Trophoblast cell (in vitro differentiated cells and primary cell): Measurements from ENCODE around the gene TAF6.

Experiments
- DNase-seq, 2 donors: peaks; one replicate each; pipeline ENCODE4 v3.0.0-alpha.2; 2016
- H2AFZ ChIP-seq: 2 replicates; pipeline ENCODE4 v1.6.1; 2013; ENCODE audit warnings: low read length, moderate library complexity, mild to moderate bottlenecking; ENCODE audit not compliant: insufficient read depth, poor library complexity
- H2AK5ac ChIP-seq: 2 replicates; pipeline ENCODE4 v1.6.1; 2013; ENCODE audit warnings: mild to moderate bottlenecking, low read length
- H2BK120ac ChIP-seq: 2 replicates; pipeline ENCODE4 v1.6.1; 2013; ENCODE audit warnings: low read length, mild to moderate bottlenecking, moderate library complexity; ENCODE audit not compliant: insufficient read depth, poor library complexity
- H2BK12ac ChIP-seq: 2 replicates; pipeline ENCODE4 v1.6.1; 2013; ENCODE audit warnings: mild to moderate bottlenecking, low read length, moderate library complexity
- H2BK5ac ChIP-seq: 2 replicates; pipeline ENCODE4 v1.6.1; 2013; ENCODE audit warnings: low read length, low read depth, moderate library complexity, mild to moderate bottlenecking; ENCODE audit not compliant: poor library complexity
- H3K14ac ChIP-seq: 2 replicates; pipeline ENCODE4 v1.6.1; 2013; ENCODE audit warnings: mild to moderate bottlenecking, low read length
- H3K18ac ChIP-seq: 2 replicates; pipeline ENCODE4 v1.6.1; 2013; ENCODE audit warnings: mild to moderate bottlenecking, low read length
- H3K23ac ChIP-seq: 2 replicates; pipeline ENCODE4 v1.6.1; 2013; ENCODE audit warnings: low read length
- H3K27ac ChIP-seq: 2 replicates; pipeline ENCODE4 v1.5.1; 2013; ENCODE audit warnings: low read depth, mild to moderate bottlenecking, inconsistent platforms, low read length, moderate library complexity
- H3K27me3 ChIP-seq: 2 replicates; pipeline ENCODE4 v1.6.1; 2013; ENCODE audit warnings: inconsistent platforms, mild to moderate bottlenecking, low read length, moderate library complexity; ENCODE audit not compliant: insufficient read depth
- H3K36me3 ChIP-seq, 2 experiments: 1 replicate in 1 of 2; 2 replicates in 1 of 2; pipeline ENCODE4 v1.6.1; 2013; ENCODE audit warnings: low read length in 2 of 2, mild to moderate bottlenecking in 2 of 2, moderate library complexity in 1 of 2; ENCODE audit not compliant: insufficient read depth in 2 of 2, control insufficient read depth in 1 of 2
- H3K4ac ChIP-seq: 2 replicates; pipeline ENCODE4 v1.6.1; 2013; ENCODE audit warnings: low read depth, mild to moderate bottlenecking, low read length, moderate library complexity
- H3K4me1 ChIP-seq, 2 experiments: 1 replicate in 1 of 2; 2 replicates in 1 of 2; pipeline ENCODE4 v1.6.1; 2013; ENCODE audit warnings: low read length in 2 of 2, mild to moderate bottlenecking in 2 of 2, moderate library complexity in 1 of 2; ENCODE audit not compliant: insufficient read depth in 2 of 2, control insufficient read depth in 1 of 2
- H3K4me2 ChIP-seq: 2 replicates; pipeline ENCODE4 v1.6.1; 2013; ENCODE audit warnings: inconsistent platforms, mild to moderate bottlenecking, low read length, moderate library complexity
- H3K4me3 ChIP-seq: 2 replicates; pipeline ENCODE4 v1.5.1; 2013; ENCODE audit warnings: mild to moderate bottlenecking, low read depth, low read length, inconsistent platforms
- H3K79me1 ChIP-seq: one replicate; pipeline ENCODE4 v1.6.1; 2013; ENCODE audit warnings: low read length
- H3K79me2 ChIP-seq: 2 replicates; pipeline ENCODE4 v1.6.1; 2013; ENCODE audit warnings: low read length, mild to moderate bottlenecking; ENCODE audit not compliant: control insufficient read depth, insufficient read depth, poor library complexity
- H3K9ac ChIP-seq: 2 replicates; pipeline ENCODE4 v1.6.1; 2013; ENCODE audit warnings: mild to moderate bottlenecking, low read length
- H3K9me3 ChIP-seq: 2 replicates; pipeline ENCODE4 v1.6.1; 2013; ENCODE audit warnings: low read depth, mild to moderate bottlenecking, control low read depth, inconsistent platforms, low read length; ENCODE audit not compliant: insufficient read depth
- H4K12ac ChIP-seq: 2 replicates; pipeline ENCODE4 v1.6.1; 2013; ENCODE audit warnings: low read depth, mild to moderate bottlenecking, low read length, moderate library complexity
- H4K8ac ChIP-seq: 2 replicates; pipeline ENCODE4 v1.6.1; 2013; ENCODE audit warnings: low read depth, mild to moderate bottlenecking, low read length, moderate library complexity
- H4K91ac ChIP-seq: one replicate; pipeline ENCODE4 v1.6.1; 2013; ENCODE audit warnings: low read depth, mild to moderate bottlenecking, low read length, moderate library complexity
- WGBS: extraction: QIAGEN DNeasy Blood & Tissue Kit; methylation state at CpG from one replicate; pipeline ENCODE4 v1.1.7; 2013; ENCODE audit warnings: missing lambda C conversion rate; ENCODE audit not compliant: insufficient read length, insufficient coverage; ENCODE audit errors: extremely low coverage; 5-methylcytosine and 5-hydroxymethylcytosine counted together

Gene TAF6

GRCh38 chr7:100126239-100126930, 7.2 kb upstream of the TAF6 start:
- WGBS: no CpG with 5 or more reads among the region's 29 CpGs

DNA sequence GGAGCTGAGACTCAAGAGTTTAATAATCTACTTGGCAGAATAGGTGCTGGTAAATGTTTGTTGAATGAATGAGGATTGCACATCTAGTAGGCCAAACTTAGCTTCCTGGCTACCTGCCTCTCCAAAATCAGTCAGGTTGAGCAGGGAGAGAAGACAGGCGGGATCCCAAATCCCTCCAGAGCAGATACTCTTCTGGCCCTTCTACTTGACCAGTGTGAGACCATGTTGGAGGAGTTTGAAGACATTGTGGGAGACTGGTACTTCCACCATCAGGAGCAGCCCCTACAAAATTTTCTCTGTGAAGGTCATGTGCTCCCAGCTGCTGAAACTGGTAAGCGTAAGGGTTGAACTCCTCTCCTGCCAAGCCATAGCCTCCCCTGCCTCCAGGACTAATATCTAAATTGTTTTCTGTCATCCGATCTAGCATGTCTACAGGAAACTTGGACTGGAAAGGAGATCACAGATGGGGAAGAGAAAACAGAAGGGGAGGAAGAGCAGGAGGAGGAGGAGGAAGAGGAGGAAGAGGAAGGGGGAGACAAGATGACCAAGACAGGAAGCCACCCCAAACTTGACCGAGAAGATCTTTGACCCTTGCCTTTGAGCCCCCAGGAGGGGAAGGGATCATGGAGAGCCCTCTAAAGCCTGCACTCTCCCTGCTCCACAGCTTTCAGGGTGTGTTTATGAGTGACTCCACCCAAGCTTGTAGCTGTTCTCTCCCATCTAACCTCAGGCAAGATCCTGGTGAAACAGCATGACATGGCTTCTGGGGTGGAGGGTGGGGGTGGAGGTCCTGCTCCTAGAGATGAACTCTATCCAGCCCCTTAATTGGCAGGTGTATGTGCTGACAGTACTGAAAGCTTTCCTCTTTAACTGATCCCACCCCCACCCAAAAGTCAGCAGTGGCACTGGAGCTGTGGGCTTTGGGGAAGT, 5.4 kb upstream of the TAF6 start:
- no peak overlapping the region for H2BK12ac ChIP-seq
- no CpG with 5 or more reads among the region's 4 CpGs for WGBS
- H3K4me1 ChIP-seq: peaks cover 7 to 21% of the 10 kb centered on the region in 2 experiments
- H3K23ac ChIP-seq: no peak overlapping the region
- H3K36me3 ChIP-seq: no peaks in the 10 kb centered on the region
- no peak overlapping the region for H3K18ac ChIP-seq
- H3K9me3 ChIP-seq: no peaks in the 10 kb centered on the region
- no peak overlapping the region for H2BK120ac ChIP-seq
- H3K14ac ChIP-seq: no peak overlapping the region
- peaks cover 13% of the 10 kb centered on the region for H3K79me2 ChIP-seq
- no peak overlapping the region for H2BK5ac ChIP-seq
- no peak overlapping the region for H3K4me3 ChIP-seq
- no peak overlapping the region for H3K4ac ChIP-seq
- no peak overlapping the region for H4K12ac ChIP-seq
- H3K27ac ChIP-seq: no peak overlapping the region
- no peak overlapping the region for H3K9ac ChIP-seq
- H4K8ac ChIP-seq: no peak overlapping the region
- no peak for DNase-seq
- H3K79me1 ChIP-seq: peaks cover 15% of the 10 kb centered on the region
- no peaks in the 10 kb centered on the region for H3K27me3 ChIP-seq
- H2AK5ac ChIP-seq: no peak overlapping the region
- H2AFZ ChIP-seq: no peak overlapping the region
- no peak overlapping the region for H3K4me2 ChIP-seq
- H4K91ac ChIP-seq: no peak overlapping the region

More at GRCh38 chr7:100126239-100126930, 7.2 kb upstream of the TAF6 start:
- no peak overlapping the region for H3K23ac ChIP-seq
- peak overlapping the region; percentile 41 for H2BK12ac ChIP-seq
- peak overlapping the region; percentile 81 for H3K4me3 ChIP-seq
- H4K91ac ChIP-seq: peak overlapping the region; percentile 92
- peak overlapping the region; percentile 87 for H2BK5ac ChIP-seq
- H3K9me3 ChIP-seq: no peaks in the 10 kb centered on the region
- H3K4me2 ChIP-seq: peak overlapping the region; percentile 75
- H3K27ac ChIP-seq: peak overlapping the region; percentile 88
- DNase-seq: peak in 1 of 2 donors; percentile 73
- peak overlapping the region; percentile 67 for H2AFZ ChIP-seq
- peak overlapping the region; percentile 89 for H4K8ac ChIP-seq
- H3K27me3 ChIP-seq: no peaks in the 10 kb centered on the region
- H2BK120ac ChIP-seq: peak overlapping the region; percentile 12
- peak overlapping the region; percentile 73 for H3K18ac ChIP-seq
- H3K36me3 ChIP-seq: no peaks in the 10 kb centered on the region
- H3K79me2 ChIP-seq: peaks cover 13% of the 10 kb centered on the region
- H3K79me1 ChIP-seq: peaks cover 15% of the 10 kb centered on the region
- peak overlapping the region; percentile 79 for H3K9ac ChIP-seq
- H4K12ac ChIP-seq: peak overlapping the region; percentile 85
- H3K4ac ChIP-seq: peak overlapping the region; percentile 57
- peak overlapping the region; percentile 85 for H3K14ac ChIP-seq
- H2AK5ac ChIP-seq: peak overlapping the region; percentile 3
- peaks cover 3 to 17% of the 10 kb centered on the region in 2 experiments for H3K4me1 ChIP-seq

DNA sequence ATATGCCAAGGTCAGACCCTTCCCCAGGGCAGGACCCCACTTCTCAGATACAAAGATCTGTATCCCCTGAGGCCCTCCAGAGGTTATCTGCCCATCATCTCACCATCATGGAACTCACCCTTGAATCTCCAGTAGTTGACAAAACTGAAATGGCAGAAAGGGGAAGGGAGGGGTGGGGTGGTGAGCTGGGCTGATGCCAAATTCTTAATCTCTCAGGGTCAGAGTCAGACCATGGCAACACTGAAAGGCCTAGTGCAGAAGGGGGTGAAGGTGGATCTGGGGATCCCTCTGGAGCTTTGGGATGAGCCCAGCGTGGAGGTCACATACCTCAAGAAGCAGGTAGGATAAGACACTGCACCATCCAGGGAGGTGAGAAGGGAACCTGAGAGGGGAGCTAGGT, 3.4 kb upstream of the TAF6 start:
- no peak for DNase-seq
- WGBS: no CpG with 5 or more reads among the region's 1 CpG
- H3K14ac ChIP-seq: no peak overlapping the region

GRCh38 chr7:100122067-100122466, 2.9 kb upstream of the TAF6 start:
- H3K4me2 ChIP-seq: no peak overlapping the region
- H4K91ac ChIP-seq: no peak overlapping the region

More for the DNA sequence above, 3.4 kb upstream of the TAF6 start:
- Histone ChIP-seq H3K4me3 (no peak overlapping the region), H3K4me2 (no peak overlapping the region), H3K79me2 (peaks cover 16% of the 10 kb centered on the region), H2BK12ac (no peak overlapping the region), H3K27ac (peak overlapping the region; percentile 24), H2AK5ac (no peak overlapping the region), H3K18ac (peak overlapping the region; percentile 20), H4K8ac (no peak overlapping the region), H4K12ac (no peak overlapping the region), H3K9ac (no peak overlapping the region), H3K9me3 (no peaks in the 10 kb centered on the region), H3K4me1 (peaks cover 4 to 17% of the 10 kb centered on the region in 2 experiments), H2AFZ (no peak overlapping the region), H3K79me1 (peaks cover 11% of the 10 kb centered on the region), H3K23ac (no peak overlapping the region), H3K36me3 (no peaks in the 10 kb centered on the region), H3K4ac (no peak overlapping the region), H4K91ac (no peak overlapping the region), H2BK120ac (no peak overlapping the region), H2BK5ac (no peak overlapping the region), H3K27me3 (no peaks in the 10 kb centered on the region)

More at GRCh38 chr7:100122067-100122466, 2.9 kb upstream of the TAF6 start:
- Histone ChIP-seq H4K12ac (no peak overlapping the region), H3K4ac (no peak overlapping the region), H3K79me1 (peaks cover 6% of the 10 kb centered on the region), H2BK12ac (no peak overlapping the region), H3K18ac (no peak overlapping the region), H2AFZ (no peak overlapping the region), H3K4me1 (peaks cover 4 to 18% of the 10 kb centered on the region in 2 experiments), H3K4me3 (no peak overlapping the region), H3K23ac (no peak overlapping the region), H2BK120ac (no peak overlapping the region), H3K27ac (peak overlapping the region; percentile 24), H2BK5ac (no peak overlapping the region), H3K36me3 (no peaks in the 10 kb centered on the region), H3K9ac (no peak overlapping the region), H3K79me2 (peaks cover 12% of the 10 kb centered on the region), H3K9me3 (no peaks in the 10 kb centered on the region), H3K14ac (no peak overlapping the region), H3K27me3 (no peaks in the 10 kb centered on the region), H4K8ac (no peak overlapping the region), H2AK5ac (no peak overlapping the region)
- DNase-seq: peak; percentile 79 to 89
- WGBS: no CpG with 5 or more reads among the region's 13 CpGs
